ENCODE results near the gene C17orf107.
"Not testable (repeated sequence)": the region's sequence is repeated elsewhere in the genome, so short reads cannot be mapped to it uniquely, and the experiment has no call there.

The C17orf107 gene

GRCh38 chr17:4913994-4914393 lies 14.7 kb downstream of the C17orf107 start:
- H3K27ac ChIP-seq, result no peak overlapping the region
- TF ChIP-seq ZFX (IDR thresholded peaks at IDR 0.05; ENCODE audit: borderline replicate concordance) (no peak), CTCF (IDR thresholded peaks at IDR 0.05) (no peak)

GRCh38 chr17:4914551-4914950 lies 15.2 kb downstream of the C17orf107 start:
- not testable (repeated sequence) for H3K27ac ChIP-seq

- TF ChIP-seq CTCF (IDR thresholded peaks at IDR 0.05) (no peak), ZFX (IDR thresholded peaks at IDR 0.05; ENCODE audit: borderline replicate concordance) (no peak)
- H3K27ac ChIP-seq, result no peak overlapping the region
Observed at GRCh38 chr17:4919511-4920047, 20.2 kb downstream of the C17orf107 start.

- no peak overlapping the region for H3K27ac ChIP-seq
- no peak for TF ChIP-seq ZFX (IDR thresholded peaks at IDR 0.05; ENCODE audit: borderline replicate concordance)
- TF ChIP-seq CTCF (IDR thresholded peaks at IDR 0.05), result no peak
Observed at GRCh38 chr17:4920351-4921048, 21.2 kb downstream of the C17orf107 start.

GRCh38 chr17:4921320-4921719 lies 22.0 kb downstream of the C17orf107 start:
- no peak overlapping the region for H3K27ac ChIP-seq
- TF ChIP-seq ZFX (IDR thresholded peaks at IDR 0.05; ENCODE audit: borderline replicate concordance) (no peak), CTCF (IDR thresholded peaks at IDR 0.05) (no peak)

GRCh38 chr17:4926577-4927335 lies 27.4 kb downstream of the C17orf107 start:
- not testable (repeated sequence) for H3K27ac ChIP-seq

GRCh38 chr17:4928881-4929280 lies 29.5 kb downstream of the C17orf107 start:
- TF ChIP-seq ZFX (IDR thresholded peaks at IDR 0.05; ENCODE audit: borderline replicate concordance) (no peak), CTCF (IDR thresholded peaks at IDR 0.05) (no peak)
- no peak overlapping the region for H3K27ac ChIP-seq

GRCh38 chr17:4931963-4932362 lies 32.6 kb downstream of the C17orf107 start, which contains the start of gene GP1BA:
TSS of gene GP1BA (plus strand) at chr17:4932277. CDS start at chr17:4932605, 328 bp downstream.
- no peak for TF ChIP-seq ZFX (IDR thresholded peaks at IDR 0.05; ENCODE audit: borderline replicate concordance)
- H3K27ac ChIP-seq, result no peak within 1 kb of the TSS

Measured in 22Rv1 (cell line).